Ovary (tissue), 3 donors: ENCODE results near the gene OSBPL1A.

Experiments
- CTCF ChIP-seq, 3 donors: fragments of 450-650 bp in 2 of 3; fragments of 200-600 bp in 1 of 3; IDR thresholded peaks; one replicate each; pipeline versions ENCODE4 v1.5.1 to v1.8.0; 2016 to 2022; ENCODE audit warnings: antibody characterized with exemption in 3 of 3, mild to moderate bottlenecking in 1 of 3
- POLR2A ChIP-seq: fragments of 450-650 bp; IDR thresholded peaks from one replicate; pipeline ENCODE4 v1.6.1; 2017; ENCODE audit warnings: antibody characterized with exemption, mild to moderate bottlenecking, moderate library complexity
- donor health status: DM: no; HTN: no; CAD: no.

- TF ChIP-seq CTCF (IDR thresholded peaks at IDR 0.05) (no peak), POLR2A (no peak)
Measured at GRCh38 chr18:24300703-24301102, 96.9 kb downstream of the OSBPL1A start.
